T-helper 1 cell treated with Interleukin-12 subunit alpha and Interleukin-12 subunit beta and Interleukin-4 antibody, amounts not matched to agents 30 μg/mL and 1 μg/mL, for 36 hours (primary cell): ENCODE results near the gene FOXJ3.

Experiments
- H3K27ac Mint-ChIP-seq: one replicate; pipeline ENCODE4 v1.8.0; 2021; ENCODE audit warnings: mild to moderate bottlenecking, mixed read lengths
- H3K27me3 Mint-ChIP-seq: one replicate; pipeline ENCODE4 v1.8.0; 2021; ENCODE audit warnings: low read depth, mixed read lengths
- H3K36me3 Mint-ChIP-seq: one replicate; pipeline ENCODE4 v1.8.0; 2021; ENCODE audit warnings: low read depth, mixed read lengths
- H3K4me1 Mint-ChIP-seq: one replicate; pipeline ENCODE4 v1.8.0; 2021; ENCODE audit warnings: low read depth, mixed read lengths
- H3K4me3 Mint-ChIP-seq: one replicate; pipeline ENCODE4 v1.8.0; 2021; ENCODE audit warnings: mild to moderate bottlenecking, moderate library complexity, mixed read lengths
- H3K9me3 Mint-ChIP-seq: one replicate; pipeline ENCODE4 v1.8.0; 2021; ENCODE audit warnings: mixed read lengths

Gene FOXJ3

GRCh38 chr1:42305639-42306038, 29.4 kb downstream of the FOXJ3 start:
- H3K9me3 Mint-ChIP-seq, result peaks cover 31% of the 10 kb centered on the region
- H3K36me3 Mint-ChIP-seq, result peaks cover 38% of the 10 kb centered on the region
- H3K4me1 Mint-ChIP-seq, result peaks cover 13% of the 10 kb centered on the region
- no peaks in the 10 kb centered on the region for H3K27me3 Mint-ChIP-seq
- H3K27ac Mint-ChIP-seq, result no peak overlapping the region
- H3K4me3 Mint-ChIP-seq, result no peak overlapping the region

GRCh38 chr1:42302034-42302433, 33.0 kb downstream of the FOXJ3 start:
- Mint-ChIP-seq H3K27ac (no peak overlapping the region), H3K27me3 (no peaks in the 10 kb centered on the region), H3K4me1 (peaks cover 11% of the 10 kb centered on the region), H3K9me3 (peaks cover 52% of the 10 kb centered on the region), H3K36me3 (peaks cover 43% of the 10 kb centered on the region), H3K4me3 (no peak overlapping the region)

GRCh38 chr1:42298520-42298919, 36.5 kb downstream of the FOXJ3 start:
- peaks cover 43% of the 10 kb centered on the region for H3K9me3 Mint-ChIP-seq
- H3K27me3 Mint-ChIP-seq, result no peaks in the 10 kb centered on the region
- H3K4me1 Mint-ChIP-seq, result peaks cover 5% of the 10 kb centered on the region
- no peak overlapping the region for H3K4me3 Mint-ChIP-seq
- H3K36me3 Mint-ChIP-seq, result peaks cover 34% of the 10 kb centered on the region
- H3K27ac Mint-ChIP-seq, result no peak overlapping the region

GRCh38 chr1:42295816-42296215, 39.2 kb downstream of the FOXJ3 start:
- no peak overlapping the region for H3K27ac Mint-ChIP-seq
- H3K4me3 Mint-ChIP-seq, result no peak overlapping the region
- H3K36me3 Mint-ChIP-seq, result peaks cover 23% of the 10 kb centered on the region
- peaks cover 32% of the 10 kb centered on the region for H3K9me3 Mint-ChIP-seq
- no peaks in the 10 kb centered on the region for H3K27me3 Mint-ChIP-seq
- peaks cover 5% of the 10 kb centered on the region for H3K4me1 Mint-ChIP-seq

GRCh38 chr1:42290130-42290529, 44.9 kb downstream of the FOXJ3 start:
- Mint-ChIP-seq H3K27ac (no peak overlapping the region), H3K4me1 (no peaks in the 10 kb centered on the region), H3K36me3 (peaks cover 9% of the 10 kb centered on the region), H3K27me3 (no peaks in the 10 kb centered on the region), H3K4me3 (no peak overlapping the region), H3K9me3 (peaks cover 3% of the 10 kb centered on the region)

DNA sequence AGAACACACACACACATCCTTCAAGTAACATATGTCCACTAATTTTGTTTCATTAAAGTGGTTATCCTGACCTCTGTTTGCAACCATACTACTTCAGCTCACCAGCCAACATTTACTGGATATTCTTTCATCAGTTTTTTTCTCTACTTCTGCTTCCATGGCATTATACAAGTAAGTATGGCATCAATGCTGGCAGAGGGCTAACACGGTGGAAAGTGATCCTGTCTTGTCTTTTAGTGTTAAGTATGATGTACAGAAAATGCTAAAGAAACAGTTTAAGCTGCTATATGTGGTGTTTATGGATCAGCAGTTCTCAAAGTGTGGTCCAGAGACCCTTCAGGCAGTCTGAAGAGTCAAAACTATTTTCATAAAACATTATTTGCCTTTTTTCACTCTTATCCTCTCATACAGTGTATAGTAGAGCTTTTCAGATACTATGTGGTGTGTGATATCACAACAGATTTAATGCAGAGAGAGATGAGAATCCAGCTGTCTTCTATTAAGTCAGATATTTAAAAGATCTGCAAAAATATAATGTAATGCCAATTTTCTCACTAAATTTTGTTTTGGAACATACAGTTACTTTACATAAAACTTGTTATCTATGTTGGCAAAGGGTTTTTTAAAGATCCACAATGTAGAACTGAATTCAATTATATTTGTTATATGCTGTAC, 46.6 kb downstream of the FOXJ3 start:
- H3K27ac Mint-ChIP-seq, result no peak overlapping the region
- H3K4me1 Mint-ChIP-seq, result peaks cover 8% of the 10 kb centered on the region
- H3K4me3 Mint-ChIP-seq, result no peak overlapping the region
- peaks cover 9% of the 10 kb centered on the region for H3K36me3 Mint-ChIP-seq
- H3K27me3 Mint-ChIP-seq, result no peaks in the 10 kb centered on the region
- H3K9me3 Mint-ChIP-seq, result peaks cover 3% of the 10 kb centered on the region

- Mint-ChIP-seq H3K27me3 (no peaks in the 10 kb centered on the region), H3K9me3 (no peaks in the 10 kb centered on the region), H3K4me1 (peaks cover 20% of the 10 kb centered on the region), H3K36me3 (peaks cover 5% of the 10 kb centered on the region), H3K27ac (no peak overlapping the region), H3K4me3 (no peak overlapping the region)
Measured at GRCh38 chr1:42282867-42283583, 52.0 kb downstream of the FOXJ3 start.

- Mint-ChIP-seq H3K9me3 (no peaks in the 10 kb centered on the region), H3K36me3 (peaks cover 5% of the 10 kb centered on the region), H3K27me3 (no peaks in the 10 kb centered on the region), H3K4me3 (no peak overlapping the region), H3K4me1 (peaks cover 20% of the 10 kb centered on the region), H3K27ac (no peak overlapping the region)
Measured at GRCh38 chr1:42282024-42282579, 52.9 kb downstream of the FOXJ3 start.

GRCh38 chr1:42280821-42281220, 54.2 kb downstream of the FOXJ3 start:
- Mint-ChIP-seq H3K27ac (no peak overlapping the region), H3K9me3 (no peaks in the 10 kb centered on the region), H3K4me1 (peaks cover 20% of the 10 kb centered on the region), H3K4me3 (no peak overlapping the region), H3K27me3 (no peaks in the 10 kb centered on the region), H3K36me3 (peaks cover 5% of the 10 kb centered on the region)

- Mint-ChIP-seq H3K27ac (no peak overlapping the region), H3K9me3 (no peaks in the 10 kb centered on the region), H3K27me3 (no peaks in the 10 kb centered on the region), H3K4me1 (peaks cover 18% of the 10 kb centered on the region), H3K36me3 (peaks cover 9% of the 10 kb centered on the region), H3K4me3 (no peak overlapping the region)
Measured at GRCh38 chr1:42279055-42279454, 56.0 kb downstream of the FOXJ3 start.

DNA sequence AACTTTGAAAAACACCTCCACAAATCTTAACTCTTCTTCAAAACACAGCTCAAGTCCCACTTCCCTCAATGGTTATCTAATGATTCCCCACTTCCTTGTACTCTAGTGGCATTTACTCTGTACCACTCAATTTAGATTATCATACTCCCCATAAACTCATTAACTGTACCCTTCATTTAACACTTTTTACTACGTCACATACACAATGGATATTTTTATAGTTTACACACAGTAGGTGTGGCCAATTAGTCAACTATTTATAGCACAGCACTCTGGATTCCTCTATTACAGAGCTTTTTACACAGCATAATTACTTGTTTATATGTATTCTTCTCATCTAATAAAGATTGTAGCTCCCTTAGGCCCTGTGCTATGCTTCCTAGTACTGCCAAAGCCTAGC, 62.1 kb downstream of the FOXJ3 start:
- H3K9me3 Mint-ChIP-seq, result no peaks in the 10 kb centered on the region
- no peak overlapping the region for H3K27ac Mint-ChIP-seq
- peaks cover 4% of the 10 kb centered on the region for H3K4me1 Mint-ChIP-seq
- H3K36me3 Mint-ChIP-seq, result peaks cover 8% of the 10 kb centered on the region
- H3K27me3 Mint-ChIP-seq, result no peaks in the 10 kb centered on the region
- H3K4me3 Mint-ChIP-seq, result no peak overlapping the region

DNA sequence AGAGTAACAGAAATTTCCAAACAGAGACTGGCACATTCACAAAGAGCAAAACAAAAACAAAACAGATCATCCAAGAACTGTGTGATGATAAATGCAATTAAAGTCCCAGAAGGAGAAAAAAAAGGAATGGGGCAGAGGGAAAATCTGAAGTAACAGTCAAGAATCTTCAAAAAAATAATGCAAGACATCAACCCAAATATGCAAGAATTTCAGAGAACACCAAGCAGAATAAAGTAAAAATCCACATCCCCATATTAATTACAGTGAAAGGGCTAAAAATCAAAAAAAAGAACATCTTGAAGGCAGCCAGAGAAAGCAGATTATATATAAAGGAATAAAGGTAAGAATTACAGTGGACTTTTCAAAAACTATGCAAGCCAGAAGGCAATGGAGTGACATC, 67.1 kb downstream of the FOXJ3 start:
- H3K4me3 Mint-ChIP-seq, result no peak overlapping the region
- H3K27ac Mint-ChIP-seq, result no peak overlapping the region
- H3K4me1 Mint-ChIP-seq, result peaks cover 7% of the 10 kb centered on the region
- no peaks in the 10 kb centered on the region for H3K9me3 Mint-ChIP-seq
- no peaks in the 10 kb centered on the region for H3K27me3 Mint-ChIP-seq
- H3K36me3 Mint-ChIP-seq, result peaks cover 21% of the 10 kb centered on the region

GRCh38 chr1:42266253-42267135, 68.5 kb downstream of the FOXJ3 start:
- no peaks in the 10 kb centered on the region for H3K27me3 Mint-ChIP-seq
- peaks cover 19% of the 10 kb centered on the region for H3K36me3 Mint-ChIP-seq
- no peak overlapping the region for H3K27ac Mint-ChIP-seq
- H3K4me3 Mint-ChIP-seq, result no peak overlapping the region
- H3K9me3 Mint-ChIP-seq, result no peaks in the 10 kb centered on the region
- peaks cover 7% of the 10 kb centered on the region for H3K4me1 Mint-ChIP-seq

GRCh38 chr1:42264511-42265190, 70.4 kb downstream of the FOXJ3 start:
- H3K27ac Mint-ChIP-seq, result no peak overlapping the region
- H3K27me3 Mint-ChIP-seq, result no peaks in the 10 kb centered on the region
- H3K36me3 Mint-ChIP-seq, result peaks cover 24% of the 10 kb centered on the region
- no peaks in the 10 kb centered on the region for H3K9me3 Mint-ChIP-seq
- H3K4me1 Mint-ChIP-seq, result peaks cover 13% of the 10 kb centered on the region
- H3K4me3 Mint-ChIP-seq, result no peak overlapping the region
